GM12878 (cell line): ENCODE data around the gene UFC1. TPM values are rescaled to one million over a fixed set of nuclear protein-coding genes. Genes with fewer than 3 reads are reported as not detected.
"Not testable (repeated sequence)": the region's sequence is repeated elsewhere in the genome, so short reads cannot be mapped to it uniquely, and the experiment has no call there.

Experiments
- ATAC-seq: fragments of 200-7000 bp; cut with Tn5 transposase; 3 replicates; pipeline ENCODE4 v1.9.1; 2020; ENCODE audit warnings: mild to moderate bottlenecking, moderate library complexity
- BruUV-seq: library from RNA; stranded (reverse); fragments of 400-500 nt; replicated peaks from 2 replicates; lab custom pipeline; 2021; lab: Mats Ljungman, UMichigan
- CTCF ChIA-PET: fragments of 300-600 bp; sonication (Branson Sonifier 250); formaldehyde crosslinking; extraction: SDS; loops from one replicate; lab custom pipeline; 2021; ENCODE audit warnings: inconsistent platforms; lab: Yijun Ruan, JAX
- POLR2A ChIA-PET: fragments of 350-600 bp; formaldehyde crosslinking; extraction: SDS; loops from one replicate; lab custom pipeline; 2021; ENCODE audit warnings: inconsistent platforms; lab: Charles Lee
- RAD21 ChIA-PET: fragments of 300-600 bp; sonication (Branson Sonifier 250); formaldehyde crosslinking; loops from one replicate; lab custom pipeline; 2023; ENCODE audit warnings: antibody characterized with exemption; ENCODE audit not compliant: unreplicated experiment; lab: Charles Lee
- SMC1A ChIA-PET: fragments of 300-600 bp; sonication (Branson Sonifier 250); formaldehyde crosslinking; loops from one replicate; lab custom pipeline; 2023; ENCODE audit not compliant: unreplicated experiment, uncharacterized antibody; lab: Charles Lee
- DNase-seq: peaks from one replicate; pipeline ENCODE4 v3.0.0-alpha.2; 2011; ENCODE audit warnings: low read depth, low spot score
- FAIRE-seq: peaks from 3 replicates; lab custom pipeline; 2011; peaks lifted over from hg19 to GRCh38; lab: Jason Lieb, UNC
- H2AFZ ChIP-seq: 2 replicates; pipeline ENCODE4 v1.6.0; 2011; ENCODE audit warnings: low read depth, low read length, control low read depth; ENCODE audit not compliant: control insufficient read depth
- H3K27ac ChIP-seq: 2 replicates; pipeline ENCODE4 v1.5.1; 2011; ENCODE audit warnings: control low read depth; ENCODE audit not compliant: control insufficient read depth, insufficient read depth
- H3K27me3 ChIP-seq, 2 experiments: replicated peaks in 1 of 2; 2 replicates each; pipeline versions ENCODE4 v1.6.0 to v1.6.1; 2011; ENCODE audit warnings: low read length in 1 of 2; ENCODE audit not compliant: control insufficient read depth in 2 of 2, insufficient read depth in 2 of 2
- H3K36me3 ChIP-seq, 2 experiments: 2 replicates each; pipeline ENCODE4 v1.5.1; 2011; ENCODE audit warnings: low read length in 1 of 2; ENCODE audit not compliant: control insufficient read depth in 2 of 2, insufficient read depth in 2 of 2
- H3K4me1 ChIP-seq: 2 replicates; pipeline ENCODE4 v1.6.1; 2011; ENCODE audit warnings: mild to moderate bottlenecking, low read length, moderate library complexity, mixed read lengths; ENCODE audit not compliant: control insufficient read depth, insufficient read depth
- H3K4me2 ChIP-seq: 2 replicates; pipeline ENCODE4 v1.6.0; 2011; ENCODE audit warnings: control low read depth; ENCODE audit not compliant: control insufficient read depth, insufficient read depth
- H3K4me3 ChIP-seq: fragments of 200-600 bp; sonication (generic); 2 replicates; pipeline ENCODE4 v1.5.1; 2016
- H3K79me2 ChIP-seq: 2 replicates; pipeline ENCODE4 v1.6.0; 2011; ENCODE audit warnings: low read length; ENCODE audit not compliant: control insufficient read depth, insufficient read depth
- H3K9ac ChIP-seq: 2 replicates; pipeline ENCODE4 v1.8.0; 2011; ENCODE audit warnings: low read length, control low read depth, mixed read lengths; ENCODE audit not compliant: control insufficient read depth, insufficient read depth
- H3K9me3 ChIP-seq: replicated peaks from 3 replicates; pipeline ENCODE4 v1.5.1; 2011; ENCODE audit warnings: mild to moderate bottlenecking, low read length; ENCODE audit not compliant: control insufficient read depth, insufficient read depth
- H4K20me1 ChIP-seq: 2 replicates; pipeline ENCODE4 v1.6.0; 2011; ENCODE audit not compliant: control insufficient read depth, insufficient read depth
- CREB1 ChIP-seq: IDR thresholded peaks from 2 replicates; pipeline ENCODE4 v1.6.1; 2012; ENCODE audit warnings: low read depth, mild to moderate bottlenecking, inconsistent platforms
- FOXM1 ChIP-seq: IDR thresholded peaks from 2 replicates; pipeline ENCODE4 v1.6.1; 2012; ENCODE audit warnings: low read depth, mild to moderate bottlenecking, inconsistent platforms, low read length, moderate library complexity
- KAT2A ChIP-seq: conservative IDR thresholded peaks from 2 replicates; pipeline ENCODE4 v1.6.1; 2011; ENCODE audit warnings: low read depth, low read length; ENCODE audit not compliant: control insufficient read depth
- KDM1A ChIP-seq: fragments of 200-600 bp; sonication (generic); IDR thresholded peaks from 2 replicates; pipeline ENCODE4 v1.6.1; 2016; ENCODE audit warnings: borderline replicate concordance
- MLLT1 ChIP-seq: fragments of 450-650 bp; IDR thresholded peaks from 2 replicates; pipeline ENCODE4 v1.6.1; 2016; ENCODE audit warnings: mild to moderate bottlenecking
- PKNOX1 ChIP-seq: fragments of 450-650 bp; IDR thresholded peaks from 2 replicates; pipeline ENCODE4 v1.6.1; 2016; ENCODE audit warnings: mild to moderate bottlenecking
- RB1 ChIP-seq: fragments of 450-650 bp; formaldehyde crosslinking; IDR thresholded peaks from 2 replicates; pipeline ENCODE4 v1.6.1; 2017; ENCODE audit warnings: mild to moderate bottlenecking, borderline replicate concordance
- RCOR1 ChIP-seq: conservative IDR thresholded peaks from 2 replicates; pipeline ENCODE4 v1.6.1; 2012; ENCODE audit warnings: low read depth, low read length, improper control_type of control experiment
- SUPT20H ChIP-seq: IDR thresholded peaks from 2 replicates; pipeline ENCODE4 v1.6.1; 2011; ENCODE audit warnings: low read depth, mild to moderate bottlenecking, low read length, moderate library complexity, borderline replicate concordance; ENCODE audit not compliant: control insufficient read depth
- WGBS: methylation state at CpG from one replicate; pipeline ENCODE4 v1.1.6; 2016; ENCODE audit warnings: low lambda C conversion rate; ENCODE audit not compliant: insufficient replicate concordance, insufficient coverage; ENCODE audit errors: missing lambda C conversion rate; 5-methylcytosine and 5-hydroxymethylcytosine counted together
- in situ Hi-C: fragments of 300-500 bp; cut with MboI; formaldehyde crosslinking; loops from 9 replicates; pipeline ENCODE4 v1.14.3; 2018; ENCODE audit warnings: mixed read lengths
- intact Hi-C: fragments of 100-400 bp; cut with micrococcal nuclease; formaldehyde crosslinking; loops from one replicate; pipeline ENCODE4 v1.14.2; 2022; ENCODE audit not compliant: unreplicated experiment
- polyA plus RNA-seq, 11 experiments: library from polyadenylated mRNA; depleted of rRNA in 4 of 11; unstranded in 6 of 11; stranded (reverse) in 5 of 11; fragments of >200 nt; fragmentation: Nextera tagmentation in 4 of 11; fragmentation: Illumina TruSeq in 1 of 11; extraction: Ambion mirVana in 4 of 11; extraction: Trizol in 1 of 11; gene quantifications; 1 replicate in 1 of 11; 2 replicates in 10 of 11; pipeline versions ENCODE4 v1.2.1 to v1.2.3, GENCODE V29; 2011 to 2016; ENCODE audit warnings: inconsistent platforms in 2 of 11, missing spikeins in 2 of 11, low read depth in 1 of 11
- total RNA-seq, 4 experiments: library from RNA; depleted of rRNA in 3 of 4; stranded (reverse); fragments of >200 nt in 3 of 4; fragmentation: Illumina TruSeq in 1 of 4; extraction: Trizol in 1 of 4; gene quantifications; 2 replicates each; pipeline versions ENCODE4 v1.2.1 to v1.2.3, GENCODE V29; 2013 to 2021

UFC1 gene
- total and polyA plus RNA-seq, 10 of the 15 experiments (the other 5 are each of a cell fraction or from before 2014, with no cell fraction given), result 95.9 to 239 (median 151) TPM

DNA sequence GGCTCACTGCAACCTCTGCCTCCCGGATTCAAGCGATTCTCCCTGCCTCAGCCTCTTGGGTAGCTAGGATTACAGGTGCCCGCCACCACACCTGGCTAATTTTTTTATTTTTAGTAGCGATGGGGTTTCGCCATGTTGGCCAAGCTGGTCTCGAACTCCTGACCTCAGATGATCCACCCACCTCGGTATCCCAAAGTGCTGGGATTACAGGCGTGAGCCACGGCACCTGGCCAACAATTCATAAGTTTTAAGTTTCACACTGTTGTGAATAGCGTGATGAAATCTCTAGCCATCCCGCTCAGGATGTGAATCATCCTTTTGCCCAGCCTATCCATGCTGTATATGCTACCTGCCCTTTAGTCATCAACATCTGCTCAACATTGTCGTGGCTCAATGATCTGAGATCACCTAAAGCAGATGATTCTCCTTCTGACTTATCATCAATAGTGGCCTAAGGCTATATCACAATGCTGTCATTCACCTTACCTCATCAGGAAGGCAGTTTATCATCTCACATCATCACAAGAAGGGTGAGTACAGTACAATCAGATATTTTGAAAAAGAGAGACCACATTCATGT lies 38.6 kb upstream of the UFC1 start:
- TF ChIP-seq SUPT20H (no peak), PKNOX1 (peak; percentile 18; the same call in 1 of the 2 replicates), CREB1 (peak; percentile 12; the same call in 1 of the 2 replicates), RB1 (no peak), KDM1A (no peak), RCOR1 (no peak), FOXM1 (no peak), MLLT1 (no peak), KAT2A (no peak)
- Histone ChIP-seq H3K9ac (no peak overlapping the region), H3K4me3 (no peak overlapping the region), H3K36me3 (no peaks in the 10 kb centered on the region), H3K4me2 (peak overlapping the region; percentile 51), H2AFZ (no peak overlapping the region), H3K79me2 (peaks cover 85% of the 10 kb centered on the region), H3K27ac (no peak overlapping the region), H3K9me3 (no peaks in the 10 kb centered on the region), H4K20me1 (no peaks in the 10 kb centered on the region), H3K4me1 (peaks cover 14% of the 10 kb centered on the region), H3K27me3 (no peaks in the 10 kb centered on the region)
- 91% methylated on average over 12 of the region's 12 CpGs for WGBS
- ChIA-PET CTCF (interaction anchor here (1.0 to 1.5 kb wide), 2 partner anchors 10 to 14 kb away, joined by 3 to 4 read pairs; no protein-coding TSS in a partner anchor), SMC1A (interaction anchor here (1.0 to 1.7 kb wide), 4 partner anchors 12 to 32 kb away, joined by 3 to 4 read pairs (median 3); no protein-coding TSS in a partner anchor), RAD21 (no interaction called here), POLR2A (interaction anchor here (1.0 kb wide), 1 partner anchor 39 kb away, joined by 3 read pairs; the partner anchor contains the start of gene UFC1)
- FAIRE-seq (no peak), DNase-seq (no peak), ATAC-seq (no peak)
- intact Hi-C loops (loop anchor here (5.0 kb wide), 1 partner anchor 68 kb away; the partner anchor contains the start of gene USF1), in situ Hi-C loops (no loop called here)
- BruUV-seq, result no TSS peak

- Histone ChIP-seq H3K4me2 (peak overlapping the region; percentile 51; the same call in 1 of the 2 replicates), H3K4me3 (peak overlapping the region; percentile 74; the same call in 1 of the 2 replicates), H3K4me1 (peaks cover 14% of the 10 kb centered on the region), H3K79me2 (peaks cover 83% of the 10 kb centered on the region)
- intact Hi-C loops, result loop anchor here (5.0 kb wide), 1 partner anchor 69 kb away; the partner anchor contains the start of gene USF1
- SMC1A ChIA-PET, result interaction anchor here (0.6 to 1.0 kb wide), 2 partner anchors 12 to 71 kb away, joined by 3 read pairs; no protein-coding TSS in a partner anchor
- CTCF ChIA-PET, result interaction anchor here (1.0 to 1.5 kb wide), 2 partner anchors 11 to 15 kb away, joined by 3 to 4 read pairs; no protein-coding TSS in a partner anchor
- H4K20me1 ChIP-seq, DNase-seq, H3K9me3 ChIP-seq, H3K9ac ChIP-seq, in situ Hi-C loops, ATAC-seq, BruUV-seq, FAIRE-seq, H3K27ac ChIP-seq, RAD21 ChIA-PET, H3K36me3 ChIP-seq, H2AFZ ChIP-seq, H3K27me3 ChIP-seq: not testable (repeated sequence)
- 76% methylated on average over 6 of the region's 6 CpGs for WGBS
- POLR2A ChIA-PET, result interaction anchor here (0.6 to 1.8 kb wide), 2 partner anchors 46 to 135 kb away, joined by 3 to 5 read pairs; partner anchors contain the start of gene ARHGAP30
Measured at GRCh38 chr1:161115961-161116360, 37.8 kb upstream of the UFC1 start.
